H9 (cell line): ENCODE results near the gene FBLN1. TPM values are rescaled to one million over a fixed set of nuclear protein-coding genes. Genes with fewer than 3 reads are reported as not detected.

ENCODE experiments used
- DNase-seq: peaks from one replicate; pipeline ENCODE4 v3.0.0-alpha.2; 2017
- H2AFZ ChIP-seq: one replicate; pipeline ENCODE4 v1.6.1; 2013; ENCODE audit warnings: mild to moderate bottlenecking, low read length, control low read depth, moderate library complexity
- H2AK5ac ChIP-seq: 2 replicates; pipeline ENCODE4 v1.6.1; 2013; ENCODE audit warnings: low read length, control low read depth, mixed read lengths; ENCODE audit not compliant: insufficient read length
- H2BK120ac ChIP-seq: one replicate; pipeline ENCODE4 v1.6.1; 2013; ENCODE audit warnings: low read depth, mild to moderate bottlenecking, low read length, control low read depth, inconsistent platforms; ENCODE audit not compliant: poor library complexity, severe bottlenecking
- H2BK12ac ChIP-seq: 2 replicates; pipeline ENCODE4 v1.6.1; 2013; ENCODE audit warnings: low read length, control low read depth, mixed read lengths, low read depth; ENCODE audit not compliant: insufficient read length
- H2BK15ac ChIP-seq: 2 replicates; pipeline ENCODE4 v1.6.1; 2013; ENCODE audit warnings: low read depth, low read length, control low read depth
- H2BK20ac ChIP-seq: one replicate; pipeline ENCODE4 v1.6.1; 2013; ENCODE audit warnings: low read depth, mild to moderate bottlenecking, low read length, control low read depth, inconsistent platforms; ENCODE audit not compliant: poor library complexity, severe bottlenecking
- H2BK5ac ChIP-seq: 2 replicates; pipeline ENCODE4 v1.6.1; 2013; ENCODE audit warnings: low read length, control low read depth, mixed read lengths; ENCODE audit not compliant: insufficient read length
- H3K14ac ChIP-seq: 2 replicates; pipeline ENCODE4 v1.6.1; 2013; ENCODE audit warnings: low read length, control low read depth; ENCODE audit not compliant: insufficient read depth
- H3K18ac ChIP-seq: 2 replicates; pipeline ENCODE4 v1.6.1; 2013; ENCODE audit warnings: low read depth, mild to moderate bottlenecking, mixed read lengths, low read length, control low read depth; ENCODE audit not compliant: insufficient read length
- H3K23ac ChIP-seq: 2 replicates; pipeline ENCODE4 v1.6.1; 2013; ENCODE audit warnings: low read length, control low read depth, mixed read lengths, low read depth; ENCODE audit not compliant: insufficient read length
- H3K23me2 ChIP-seq: 2 replicates; pipeline ENCODE4 v1.6.1; 2013; ENCODE audit warnings: low read depth, mild to moderate bottlenecking, mixed read lengths, low read length, control low read depth; ENCODE audit not compliant: insufficient read length, poor library complexity, severe bottlenecking
- H3K27ac ChIP-seq: 2 replicates; pipeline ENCODE4 v1.5.1; 2013; ENCODE audit warnings: low read length, control low read depth, mixed read lengths, low read depth; ENCODE audit not compliant: insufficient read length
- H3K27me3 ChIP-seq: 2 replicates; pipeline ENCODE4 v1.6.1; 2013; ENCODE audit warnings: low read length, control low read depth, inconsistent platforms; ENCODE audit not compliant: insufficient read depth
- H3K4ac ChIP-seq: 2 replicates; pipeline ENCODE4 v1.6.1; 2013; ENCODE audit warnings: low read depth, mild to moderate bottlenecking, control low read depth, inconsistent platforms, low read length, moderate library complexity
- H3K4me1 ChIP-seq: 2 replicates; pipeline ENCODE4 v1.6.1; 2013; ENCODE audit warnings: low read length, control low read depth, inconsistent platforms; ENCODE audit not compliant: insufficient read depth
- H3K4me2 ChIP-seq: 2 replicates; pipeline ENCODE4 v1.6.1; 2013; ENCODE audit warnings: low read length, control low read depth, mixed read lengths; ENCODE audit not compliant: insufficient read length, insufficient read depth
- H3K56ac ChIP-seq: 2 replicates; pipeline ENCODE4 v1.6.1; 2013; ENCODE audit warnings: low read depth, mild to moderate bottlenecking, mixed read lengths, low read length, control low read depth; ENCODE audit not compliant: insufficient read length
- H3K79me1 ChIP-seq: 2 replicates; pipeline ENCODE4 v1.6.1; 2013; ENCODE audit warnings: low read depth, mild to moderate bottlenecking, moderate library complexity, low read length, control low read depth, inconsistent platforms; ENCODE audit not compliant: insufficient read depth, poor library complexity, severe bottlenecking
- H3K79me2 ChIP-seq: 2 replicates; pipeline ENCODE4 v1.6.1; 2013; ENCODE audit warnings: low read length, control low read depth, inconsistent platforms; ENCODE audit not compliant: insufficient read depth
- H3K9ac ChIP-seq: 2 replicates; pipeline ENCODE4 v1.6.1; 2013; ENCODE audit warnings: low read length, control low read depth, mixed read lengths; ENCODE audit not compliant: insufficient read length; ENCODE audit errors: extremely low read depth
- H3K9me3 ChIP-seq: one replicate; pipeline ENCODE4 v1.6.1; 2013; ENCODE audit warnings: low read depth, low read length, inconsistent platforms; ENCODE audit not compliant: control insufficient read depth
- H3T11ph ChIP-seq: one replicate; pipeline ENCODE4 v1.6.1; 2013; ENCODE audit warnings: mild to moderate bottlenecking, low read length, control low read depth, inconsistent platforms
- H4K20me1 ChIP-seq: one replicate; pipeline ENCODE4 v1.6.1; 2013; ENCODE audit not compliant: control insufficient read depth, insufficient read length, insufficient read depth
- H4K5ac ChIP-seq: 2 replicates; pipeline ENCODE4 v1.6.1; 2013; ENCODE audit warnings: low read depth, mild to moderate bottlenecking, mixed read lengths, low read length, control low read depth; ENCODE audit not compliant: insufficient read length
- H4K8ac ChIP-seq: replicated peaks from 2 replicates; pipeline ENCODE4 v1.6.1; 2013; ENCODE audit warnings: low read length, control low read depth, mixed read lengths, low read depth; ENCODE audit not compliant: insufficient read length
- H4K91ac ChIP-seq: 2 replicates; pipeline ENCODE4 v1.6.1; 2013; ENCODE audit warnings: low read depth, mild to moderate bottlenecking, moderate library complexity, mixed read lengths, low read length, control low read depth; ENCODE audit not compliant: insufficient read length
- H3K27ac Mint-ChIP-seq, 3 experiments: 2 replicates in 2 of 3; 3 replicates in 1 of 3; pipeline ENCODE4 v1.8.0; 2020 to 2021; ENCODE audit warnings: mixed read lengths in 3 of 3, mild to moderate bottlenecking in 1 of 3, moderate library complexity in 1 of 3
- H3K27me3 Mint-ChIP-seq: 2 replicates; pipeline ENCODE4 v1.8.0; 2021; ENCODE audit warnings: low read depth, mild to moderate bottlenecking, moderate library complexity, mixed read lengths
- H3K36me3 Mint-ChIP-seq, 3 experiments: 2 replicates in 2 of 3; 3 replicates in 1 of 3; pipeline ENCODE4 v1.8.0; 2020 to 2021; ENCODE audit warnings: low read depth in 3 of 3, mixed read lengths in 3 of 3; ENCODE audit not compliant: insufficient read depth in 1 of 3
- H3K4me1 Mint-ChIP-seq, 2 experiments: 2 replicates each; pipeline ENCODE4 v1.8.0; 2020; ENCODE audit warnings: mixed read lengths in 2 of 2
- H3K4me3 Mint-ChIP-seq, 2 experiments: 2 replicates in 1 of 2; 3 replicates in 1 of 2; pipeline ENCODE4 v1.8.0; 2020 to 2021; ENCODE audit warnings: mild to moderate bottlenecking in 2 of 2, mixed read lengths in 2 of 2, moderate library complexity in 1 of 2
- H3K9me3 Mint-ChIP-seq, 2 experiments: 2 replicates in 1 of 2; 3 replicates in 1 of 2; pipeline ENCODE4 v1.8.0; 2020; ENCODE audit warnings: mild to moderate bottlenecking in 2 of 2, mixed read lengths in 2 of 2, moderate library complexity in 1 of 2
- CTCF ChIP-seq: fragments of 200-600 bp; sonication (generic); conservative IDR thresholded peaks from 3 replicates; pipeline ENCODE4 v1.8.0; 2021; ENCODE audit warnings: antibody characterized with exemption, mild to moderate bottlenecking
- WGBS: extraction: QIAGEN DNeasy Blood & Tissue Kit; methylation state at CpG from one replicate; pipeline ENCODE4 v1.1.7; 2013; ENCODE audit warnings: missing lambda C conversion rate, low lambda C conversion rate, mixed read lengths; ENCODE audit not compliant: insufficient read length; ENCODE audit errors: extremely low coverage; 5-methylcytosine and 5-hydroxymethylcytosine counted together
- total RNA-seq: library from RNA; stranded (reverse); gene quantifications from 2 replicates; pipeline ENCODE4 v1.2.1, GENCODE V29; 2021

The FBLN1 gene
- total RNA-seq, 1 experiment from 2014 or later: 140 TPM

- Histone ChIP-seq H3K27me3 (no peaks in the 10 kb centered on the region), H4K5ac (no peak overlapping the region), H2BK120ac (no peak overlapping the region), H3K14ac (no peak overlapping the region), H3K79me2 (no peaks in the 10 kb centered on the region), H3K27ac (no peak overlapping the region), H2BK15ac (no peak overlapping the region), H4K91ac (no peak overlapping the region), H3K4me1 (no peaks in the 10 kb centered on the region), H4K20me1 (no peaks in the 10 kb centered on the region), H3K23ac (no peak overlapping the region), H3K9ac (no peak overlapping the region), H3T11ph (no peak overlapping the region), H3K4ac (no peak overlapping the region), H3K18ac (no peak overlapping the region), H3K23me2 (no peaks in the 10 kb centered on the region), H3K79me1 (no peaks in the 10 kb centered on the region), H2BK12ac (no peak overlapping the region), H2BK5ac (no peak overlapping the region), H4K8ac (no peak overlapping the region), H3K9me3 (no peaks in the 10 kb centered on the region), H2BK20ac (no peak overlapping the region), H3K4me2 (no peak overlapping the region), H2AFZ (no peak overlapping the region), H3K56ac (no peak overlapping the region), H2AK5ac (no peak overlapping the region)
- DNase-seq: no peak
- TF ChIP-seq CTCF: no peak
- no peak overlapping the region for H3K4me3 Mint-ChIP-seq
- peaks cover 8 to 31% (median 14%) of the 10 kb centered on the region in 3 experiments; a peak in 6 of 7 replicates for H3K36me3 Mint-ChIP-seq
- peaks cover 40% of the 10 kb centered on the region in 2 experiments for H3K9me3 Mint-ChIP-seq
- no peak overlapping the region for H3K27ac Mint-ChIP-seq
- peaks cover 20% of the 10 kb centered on the region for H3K27me3 Mint-ChIP-seq
- WGBS: no CpG with 5 or more reads among the region's 4 CpGs
- H3K4me1 Mint-ChIP-seq: peaks cover 0 to 2% of the 10 kb centered on the region in 2 experiments; a peak in 2 of 4 replicates
Measured at GRCh38 chr22:45484742-45485141, 17.9 kb upstream of the FBLN1 start.
